Colon (tissue), 2 donors: ENCODE results near the gene TMEM80.
A peak's percentile ranks its signal among the peaks of the same experiment; 100 is the strongest.
"Not testable (repeated sequence)": the region's sequence is repeated elsewhere in the genome, so short reads cannot be mapped to it uniquely, and the experiment has no call there.

Experiments used
- FAIRE-seq: peaks from 2 replicates; lab custom pipeline; 2012; peaks lifted over from hg19 to GRCh38; lab: Jason Lieb, UNC
- donor health status: control.
- donor health status: control.

The TMEM80 gene

GRCh38 chr11:695538-696248 lies at the start of gene TMEM80:
TMEM80 (plus strand) TSS chr11:695816; CDS start chr11:695828, 12 bp downstream.
- peak; percentile 62 for FAIRE-seq

- no peak for FAIRE-seq
Observed at GRCh38 chr11:646214-646613, 49.4 kb upstream of the TMEM80 start.

GRCh38 chr11:647672-648158 lies 47.9 kb upstream of the TMEM80 start:
- FAIRE-seq, result not testable (repeated sequence)

- FAIRE-seq, result no peak
Observed at GRCh38 chr11:650482-650881, 45.1 kb upstream of the TMEM80 start.

- FAIRE-seq, result not testable (repeated sequence)
Observed at GRCh38 chr11:653136-653535, 42.5 kb upstream of the TMEM80 start.

- no peak for FAIRE-seq
Observed at GRCh38 chr11:653837-654236, 41.8 kb upstream of the TMEM80 start.

- FAIRE-seq, result not testable (repeated sequence)
Observed at GRCh38 chr11:654444-654843, 41.2 kb upstream of the TMEM80 start.

- no peak for FAIRE-seq
Observed at GRCh38 chr11:655036-655726, 40.4 kb upstream of the TMEM80 start.

- FAIRE-seq, result no peak
Observed at GRCh38 chr11:656426-656825, 39.2 kb upstream of the TMEM80 start.

- FAIRE-seq, result no peak
Observed at GRCh38 chr11:656866-657265, 38.8 kb upstream of the TMEM80 start.

GRCh38 chr11:657691-658126 lies 37.9 kb upstream of the TMEM80 start:
- FAIRE-seq, result no peak

- no peak for FAIRE-seq
Observed at GRCh38 chr11:659532-660085, 36.0 kb upstream of the TMEM80 start.

GRCh38 chr11:660281-660680 lies 35.3 kb upstream of the TMEM80 start:
- FAIRE-seq, result no peak

- no peak for FAIRE-seq
Observed at GRCh38 chr11:660681-661444, 34.8 kb upstream of the TMEM80 start.

- FAIRE-seq, result no peak
Observed at GRCh38 chr11:662689-663274, 32.8 kb upstream of the TMEM80 start.

- FAIRE-seq, result no peak
Observed at GRCh38 chr11:665062-665703, 30.4 kb upstream of the TMEM80 start.

GRCh38 chr11:665704-666281 lies 29.8 kb upstream of the TMEM80 start:
- no peak for FAIRE-seq

- no peak for FAIRE-seq
Observed at GRCh38 chr11:673866-674265, 21.8 kb upstream of the TMEM80 start.

- no peak for FAIRE-seq
Observed at GRCh38 chr11:674406-674805, 21.2 kb upstream of the TMEM80 start.

GRCh38 chr11:678297-678696 lies 17.3 kb upstream of the TMEM80 start:
- FAIRE-seq, result no peak
